ENCODE data around the gene OR7A5.
"Not testable (repeated sequence)": the region's sequence is repeated elsewhere in the genome, so short reads cannot be mapped to it uniquely, and the experiment has no call there.

The OR7A5 gene

DNA sequence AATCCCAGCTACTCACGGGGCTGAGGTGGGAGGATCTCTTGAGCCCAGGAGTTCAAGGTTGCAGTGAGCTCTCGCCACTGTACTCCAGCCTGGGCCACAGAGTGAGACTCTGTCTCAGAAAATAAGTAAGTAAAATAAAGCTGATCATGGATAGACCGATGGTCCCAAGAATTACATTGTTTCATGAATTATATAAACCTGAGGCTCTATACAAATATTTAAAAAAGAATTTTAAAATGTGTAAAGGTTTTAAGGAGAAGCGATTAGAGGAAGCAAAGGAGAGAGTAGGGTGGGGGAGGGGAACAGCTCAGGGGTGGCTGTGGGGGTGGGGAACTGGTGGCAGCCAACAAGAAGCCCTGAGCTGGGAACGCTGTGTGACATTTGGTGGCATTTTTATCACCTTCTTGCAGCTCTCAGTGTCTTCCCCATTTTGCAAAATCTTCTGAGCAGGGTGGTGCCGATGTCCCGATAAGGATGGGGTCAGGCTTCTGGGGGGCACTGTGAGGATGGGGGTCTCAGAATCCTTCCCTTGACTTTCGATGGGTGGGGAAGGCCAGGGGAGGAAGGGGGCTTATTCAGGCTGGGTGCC, 51.5 kb downstream of the OR7A5 start:
- DNase-seq, result not testable (repeated sequence)

DNA sequence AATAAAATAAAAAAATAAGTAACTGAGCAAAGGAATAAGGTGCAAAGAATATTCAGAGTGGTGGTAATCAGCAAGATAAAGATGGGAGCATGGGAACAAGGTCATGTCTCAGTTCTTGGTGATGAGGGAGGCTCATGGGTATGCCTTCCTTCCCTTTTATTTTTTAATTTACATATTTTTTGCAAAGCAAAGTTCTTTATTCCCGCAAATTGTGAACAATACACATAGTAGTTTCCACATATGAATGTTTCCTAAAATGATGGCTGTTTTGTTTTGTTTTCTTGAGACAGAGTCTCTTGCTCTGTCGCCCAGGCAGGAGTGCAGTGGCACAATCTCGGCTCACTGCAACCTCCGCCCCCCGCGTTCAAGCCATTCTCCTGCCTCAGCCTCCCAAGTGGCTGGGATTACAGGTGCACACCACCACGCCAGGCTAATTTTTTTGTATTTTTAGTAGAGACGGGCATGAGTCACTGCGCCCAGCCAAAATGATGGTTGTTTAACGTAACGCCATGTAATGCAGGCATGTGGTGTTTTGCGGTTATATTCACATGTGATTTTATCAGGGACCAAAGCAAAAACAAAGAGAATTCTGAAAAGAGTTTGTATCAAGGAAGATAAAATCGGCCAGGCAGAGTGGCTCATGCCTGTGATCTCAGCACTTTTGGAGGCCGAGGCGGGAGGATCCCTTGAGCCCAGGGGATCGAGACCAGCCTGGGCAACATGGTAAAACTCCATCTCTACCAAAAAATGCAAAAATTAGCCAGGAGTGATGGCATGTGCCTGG, 52.2 kb downstream of the OR7A5 start:
- no peak for DNase-seq

GRCh38 chr19:14781713-14782536, 53.1 kb downstream of the OR7A5 start:
- not testable (repeated sequence) for DNase-seq

- not testable (repeated sequence) for DNase-seq
These were observed 54.3 kb downstream of the OR7A5 start for GRCh38 chr19:14780622-14781225.

DNA sequence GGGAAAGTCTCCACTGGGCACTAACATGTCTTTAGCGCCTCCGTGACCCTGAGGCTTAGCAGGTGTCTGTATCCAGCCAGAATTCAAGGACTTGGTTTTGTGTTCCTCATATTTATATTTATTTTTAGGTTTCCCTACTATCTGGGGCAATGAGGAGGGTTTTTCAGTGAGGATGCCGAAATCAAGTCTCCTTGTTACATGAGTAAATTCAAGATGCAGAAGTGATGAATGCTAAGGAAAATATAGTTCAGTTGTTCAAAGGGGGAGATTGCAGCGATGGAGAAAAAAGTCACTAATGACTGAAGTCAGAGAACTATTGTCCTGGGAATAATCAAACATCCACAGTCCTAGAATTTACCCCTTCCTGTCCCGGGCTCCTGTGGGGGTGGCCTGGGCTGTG, 55.8 kb downstream of the OR7A5 start:
- no peak for DNase-seq

DNA sequence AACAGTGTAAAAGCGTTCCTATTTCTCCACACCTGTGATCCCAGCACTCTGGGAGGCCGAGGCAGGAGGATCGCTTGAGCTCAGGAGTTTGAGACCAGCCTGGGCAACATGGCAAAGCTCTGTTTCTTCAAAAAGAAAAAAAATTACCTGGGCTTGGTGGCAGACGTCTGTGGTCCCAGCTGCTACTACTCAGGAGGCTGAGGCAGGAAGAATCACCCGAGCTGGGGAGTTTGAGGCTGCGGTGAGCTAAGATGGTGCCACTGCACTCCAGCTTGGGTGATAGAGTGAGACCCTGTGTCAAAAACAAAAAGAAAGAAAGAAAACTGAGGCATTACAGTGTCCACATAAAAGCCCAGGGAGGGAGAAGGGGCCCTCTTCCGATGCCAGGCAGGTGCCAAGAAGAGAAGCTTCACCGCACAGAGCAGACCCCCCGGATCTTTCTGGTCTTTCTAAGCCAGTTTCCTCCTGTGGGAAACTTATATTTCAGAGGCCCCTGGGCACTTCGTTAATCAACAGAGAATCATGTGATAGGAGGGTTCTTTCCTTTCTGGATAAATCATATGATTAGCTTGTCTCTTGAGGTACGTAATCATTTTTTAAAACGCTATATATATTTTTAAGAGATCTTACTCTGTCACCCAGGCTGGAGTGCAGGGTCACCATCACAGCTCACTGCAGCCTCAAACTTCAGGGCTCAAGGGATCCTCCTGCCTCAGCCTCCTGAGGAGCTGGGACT, 56.7 kb downstream of the OR7A5 start, which contains the start of gene ADGRE2:
Gene ADGRE2 (minus strand): TSS at position 451 of the 736 bp plus-strand sequence. CDS start 1,804 bp downstream, outside the sequence.
- not testable (repeated sequence) for DNase-seq

DNA sequence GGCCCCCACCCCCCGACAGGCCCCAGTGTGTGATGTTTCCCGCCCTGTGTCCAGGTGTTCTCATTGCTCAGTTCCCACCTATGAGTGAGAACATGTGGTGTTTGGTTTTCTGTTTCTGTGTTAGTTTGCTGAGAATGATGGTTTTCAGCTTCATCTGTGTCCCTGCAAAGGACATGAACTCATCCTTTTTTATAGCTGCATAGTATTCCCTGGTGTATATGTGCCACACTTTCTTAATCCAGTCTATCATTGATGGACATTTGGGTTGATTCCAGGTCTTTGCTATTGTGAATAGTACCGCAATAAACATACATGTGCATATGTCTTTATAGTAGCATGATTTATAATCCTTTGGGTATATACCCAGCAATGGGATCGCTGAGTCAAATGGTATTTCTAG, 57.3 kb downstream of the OR7A5 start:
- DNase-seq, result not testable (repeated sequence)
